Trophoblast cell (in vitro differentiated cells and primary cell): ENCODE measurements around the gene OR2V1.
A peak's percentile ranks its signal among the peaks of the same experiment; 100 is the strongest.

ENCODE experiments used
- DNase-seq, 2 donors: peaks; one replicate each; pipeline ENCODE4 v3.0.0-alpha.2; 2016
- H2AFZ ChIP-seq: 2 replicates; pipeline ENCODE4 v1.6.1; 2013; ENCODE audit warnings: low read length, moderate library complexity, mild to moderate bottlenecking; ENCODE audit not compliant: insufficient read depth, poor library complexity
- H2AK5ac ChIP-seq: 2 replicates; pipeline ENCODE4 v1.6.1; 2013; ENCODE audit warnings: mild to moderate bottlenecking, low read length
- H2BK120ac ChIP-seq: 2 replicates; pipeline ENCODE4 v1.6.1; 2013; ENCODE audit warnings: low read length, mild to moderate bottlenecking, moderate library complexity; ENCODE audit not compliant: insufficient read depth, poor library complexity
- H2BK12ac ChIP-seq: 2 replicates; pipeline ENCODE4 v1.6.1; 2013; ENCODE audit warnings: mild to moderate bottlenecking, low read length, moderate library complexity
- H2BK5ac ChIP-seq: 2 replicates; pipeline ENCODE4 v1.6.1; 2013; ENCODE audit warnings: low read length, low read depth, moderate library complexity, mild to moderate bottlenecking; ENCODE audit not compliant: poor library complexity
- H3K14ac ChIP-seq: 2 replicates; pipeline ENCODE4 v1.6.1; 2013; ENCODE audit warnings: mild to moderate bottlenecking, low read length
- H3K18ac ChIP-seq: 2 replicates; pipeline ENCODE4 v1.6.1; 2013; ENCODE audit warnings: mild to moderate bottlenecking, low read length
- H3K23ac ChIP-seq: 2 replicates; pipeline ENCODE4 v1.6.1; 2013; ENCODE audit warnings: low read length
- H3K27ac ChIP-seq: 2 replicates; pipeline ENCODE4 v1.5.1; 2013; ENCODE audit warnings: low read depth, mild to moderate bottlenecking, inconsistent platforms, low read length, moderate library complexity
- H3K27me3 ChIP-seq: 2 replicates; pipeline ENCODE4 v1.6.1; 2013; ENCODE audit warnings: inconsistent platforms, mild to moderate bottlenecking, low read length, moderate library complexity; ENCODE audit not compliant: insufficient read depth
- H3K36me3 ChIP-seq, 2 experiments: 1 replicate in 1 of 2; 2 replicates in 1 of 2; pipeline ENCODE4 v1.6.1; 2013; ENCODE audit warnings: low read length in 2 of 2, mild to moderate bottlenecking in 2 of 2, moderate library complexity in 1 of 2; ENCODE audit not compliant: insufficient read depth in 2 of 2, control insufficient read depth in 1 of 2
- H3K4ac ChIP-seq: 2 replicates; pipeline ENCODE4 v1.6.1; 2013; ENCODE audit warnings: low read depth, mild to moderate bottlenecking, low read length, moderate library complexity
- H3K4me1 ChIP-seq, 2 experiments: 1 replicate in 1 of 2; 2 replicates in 1 of 2; pipeline ENCODE4 v1.6.1; 2013; ENCODE audit warnings: low read length in 2 of 2, mild to moderate bottlenecking in 2 of 2, moderate library complexity in 1 of 2; ENCODE audit not compliant: insufficient read depth in 2 of 2, control insufficient read depth in 1 of 2
- H3K4me2 ChIP-seq: 2 replicates; pipeline ENCODE4 v1.6.1; 2013; ENCODE audit warnings: inconsistent platforms, mild to moderate bottlenecking, low read length, moderate library complexity
- H3K4me3 ChIP-seq: 2 replicates; pipeline ENCODE4 v1.5.1; 2013; ENCODE audit warnings: mild to moderate bottlenecking, low read depth, low read length, inconsistent platforms
- H3K79me1 ChIP-seq: one replicate; pipeline ENCODE4 v1.6.1; 2013; ENCODE audit warnings: low read length
- H3K79me2 ChIP-seq: 2 replicates; pipeline ENCODE4 v1.6.1; 2013; ENCODE audit warnings: low read length, mild to moderate bottlenecking; ENCODE audit not compliant: control insufficient read depth, insufficient read depth, poor library complexity
- H3K9ac ChIP-seq: 2 replicates; pipeline ENCODE4 v1.6.1; 2013; ENCODE audit warnings: mild to moderate bottlenecking, low read length
- H3K9me3 ChIP-seq: 2 replicates; pipeline ENCODE4 v1.6.1; 2013; ENCODE audit warnings: low read depth, mild to moderate bottlenecking, control low read depth, inconsistent platforms, low read length; ENCODE audit not compliant: insufficient read depth
- H4K12ac ChIP-seq: 2 replicates; pipeline ENCODE4 v1.6.1; 2013; ENCODE audit warnings: low read depth, mild to moderate bottlenecking, low read length, moderate library complexity
- H4K8ac ChIP-seq: 2 replicates; pipeline ENCODE4 v1.6.1; 2013; ENCODE audit warnings: low read depth, mild to moderate bottlenecking, low read length, moderate library complexity
- H4K91ac ChIP-seq: one replicate; pipeline ENCODE4 v1.6.1; 2013; ENCODE audit warnings: low read depth, mild to moderate bottlenecking, low read length, moderate library complexity
- WGBS: extraction: QIAGEN DNeasy Blood & Tissue Kit; methylation state at CpG from one replicate; pipeline ENCODE4 v1.1.7; 2013; ENCODE audit warnings: missing lambda C conversion rate; ENCODE audit not compliant: insufficient read length, insufficient coverage; ENCODE audit errors: extremely low coverage; 5-methylcytosine and 5-hydroxymethylcytosine counted together

OR2V1 gene

DNA sequence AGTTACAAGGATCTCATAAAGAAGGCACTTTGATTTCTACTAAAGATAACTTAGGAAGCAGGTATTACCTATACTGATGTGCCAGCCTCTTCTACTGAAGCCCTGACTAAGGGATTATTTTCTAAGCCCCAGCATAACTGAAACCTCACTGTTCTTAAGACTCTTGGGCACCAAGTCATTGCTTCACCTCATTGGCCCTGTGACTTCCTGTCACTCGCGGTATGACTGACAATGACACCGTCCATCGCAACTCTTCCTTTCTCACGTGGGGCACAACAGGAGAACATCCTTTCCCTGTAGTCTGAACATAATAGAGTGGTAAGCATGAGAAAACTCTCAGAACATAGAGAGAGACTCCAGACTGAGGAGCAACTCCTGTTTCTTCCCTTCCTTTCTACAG lies 22.8 kb upstream of the OR2V1 start:
- WGBS: no CpG with 5 or more reads among the region's 5 CpGs
- H2AK5ac ChIP-seq: no peak overlapping the region
- no peak overlapping the region for H4K91ac ChIP-seq
- H3K4ac ChIP-seq: no peak overlapping the region
- H2AFZ ChIP-seq: no peak overlapping the region
- no peak overlapping the region for H3K18ac ChIP-seq
- H4K12ac ChIP-seq: no peak overlapping the region
- H3K79me2 ChIP-seq: no peaks in the 10 kb centered on the region
- DNase-seq: no peak
- H2BK5ac ChIP-seq: no peak overlapping the region
- H3K14ac ChIP-seq: no peak overlapping the region
- H3K23ac ChIP-seq: no peak overlapping the region
- H4K8ac ChIP-seq: no peak overlapping the region
- no peak overlapping the region for H2BK12ac ChIP-seq
- no peak overlapping the region for H3K4me2 ChIP-seq
- H3K4me3 ChIP-seq: no peak overlapping the region
- no peak overlapping the region for H3K27ac ChIP-seq
- no peaks in the 10 kb centered on the region for H3K36me3 ChIP-seq
- no peak overlapping the region for H2BK120ac ChIP-seq
- no peaks in the 10 kb centered on the region for H3K4me1 ChIP-seq
- H3K9ac ChIP-seq: no peak overlapping the region
- no peaks in the 10 kb centered on the region for H3K79me1 ChIP-seq
- H3K27me3 ChIP-seq: no peaks in the 10 kb centered on the region
- H3K9me3 ChIP-seq: peaks cover 2% of the 10 kb centered on the region

- H3K79me2 ChIP-seq: no peaks in the 10 kb centered on the region
- no peaks in the 10 kb centered on the region for H3K79me1 ChIP-seq
- H3K27ac ChIP-seq: no peak overlapping the region
- no peak overlapping the region for H3K4me3 ChIP-seq
- H3K4ac ChIP-seq: no peak overlapping the region
- no peak overlapping the region for H3K4me2 ChIP-seq
- H2BK120ac ChIP-seq: no peak overlapping the region
- H4K91ac ChIP-seq: no peak overlapping the region
- DNase-seq: peak in 1 of 2 donors; percentile 34
- H3K4me1 ChIP-seq: no peaks in the 10 kb centered on the region
- H4K12ac ChIP-seq: no peak overlapping the region
- H3K18ac ChIP-seq: no peak overlapping the region
- H2AK5ac ChIP-seq: no peak overlapping the region
- no CpG with 5 or more reads among the region's 9 CpGs for WGBS
- H3K23ac ChIP-seq: no peak overlapping the region
- no peak overlapping the region for H3K9ac ChIP-seq
- H3K9me3 ChIP-seq: peaks cover 5% of the 10 kb centered on the region
- no peak overlapping the region for H2BK5ac ChIP-seq
- H2BK12ac ChIP-seq: no peak overlapping the region
- H4K8ac ChIP-seq: no peak overlapping the region
- H2AFZ ChIP-seq: no peak overlapping the region
- H3K14ac ChIP-seq: no peak overlapping the region
- no peaks in the 10 kb centered on the region for H3K36me3 ChIP-seq
- no peaks in the 10 kb centered on the region for H3K27me3 ChIP-seq
These were observed 21.4 kb upstream of the OR2V1 start for GRCh38 chr5:181152406-181152805.

- no peak overlapping the region for H3K14ac ChIP-seq
- no peaks in the 10 kb centered on the region for H3K79me2 ChIP-seq
- H3K9ac ChIP-seq: no peak overlapping the region
- no peaks in the 10 kb centered on the region for H3K4me1 ChIP-seq
- no peak overlapping the region for H4K91ac ChIP-seq
- H3K4ac ChIP-seq: no peak overlapping the region
- H2BK12ac ChIP-seq: no peak overlapping the region
- H2AFZ ChIP-seq: no peak overlapping the region
- no peaks in the 10 kb centered on the region for H3K79me1 ChIP-seq
- no peak overlapping the region for H4K12ac ChIP-seq
- WGBS: no CpG with 5 or more reads among the region's 9 CpGs
- H3K27ac ChIP-seq: no peak overlapping the region
- H4K8ac ChIP-seq: no peak overlapping the region
- H3K27me3 ChIP-seq: no peaks in the 10 kb centered on the region
- no peak for DNase-seq
- H3K18ac ChIP-seq: no peak overlapping the region
- H3K9me3 ChIP-seq: peaks cover 5% of the 10 kb centered on the region
- no peak overlapping the region for H2BK120ac ChIP-seq
- no peak overlapping the region for H3K4me3 ChIP-seq
- H2BK5ac ChIP-seq: no peak overlapping the region
- no peak overlapping the region for H3K4me2 ChIP-seq
- H3K23ac ChIP-seq: no peak overlapping the region
- H3K36me3 ChIP-seq: no peaks in the 10 kb centered on the region
- no peak overlapping the region for H2AK5ac ChIP-seq
These were observed 20.2 kb upstream of the OR2V1 start for GRCh38 chr5:181151146-181151545.

- H3K4me1 ChIP-seq: no peaks in the 10 kb centered on the region
- H4K91ac ChIP-seq: no peak overlapping the region
- H4K8ac ChIP-seq: no peak overlapping the region
- H3K79me1 ChIP-seq: no peaks in the 10 kb centered on the region
- no CpG with 5 or more reads among the region's 14 CpGs for WGBS
- no peak overlapping the region for H2AFZ ChIP-seq
- no peak overlapping the region for H3K23ac ChIP-seq
- no peak overlapping the region for H3K4me2 ChIP-seq
- H3K27ac ChIP-seq: no peak overlapping the region
- H3K9me3 ChIP-seq: peaks cover 2% of the 10 kb centered on the region
- no peak overlapping the region for H2BK5ac ChIP-seq
- H2AK5ac ChIP-seq: no peak overlapping the region
- DNase-seq: no peak
- no peaks in the 10 kb centered on the region for H3K27me3 ChIP-seq
- no peaks in the 10 kb centered on the region for H3K79me2 ChIP-seq
- no peak overlapping the region for H3K4me3 ChIP-seq
- no peak overlapping the region for H2BK120ac ChIP-seq
- H3K18ac ChIP-seq: no peak overlapping the region
- H2BK12ac ChIP-seq: no peak overlapping the region
- no peak overlapping the region for H3K4ac ChIP-seq
- H3K14ac ChIP-seq: no peak overlapping the region
- H3K9ac ChIP-seq: peak overlapping the region; percentile 26
- H4K12ac ChIP-seq: no peak overlapping the region
- H3K36me3 ChIP-seq: no peaks in the 10 kb centered on the region
These were observed 19.1 kb upstream of the OR2V1 start for GRCh38 chr5:181149806-181150733.
